GM19238 (cell line): ENCODE results near the gene CTSO.

ENCODE experiments used
- DNase-seq: peaks from one replicate; pipeline ENCODE4 v3.0.0; 2011; ENCODE audit warnings: low spot score; ENCODE audit not compliant: insufficient read length

Gene CTSO

GRCh38 chr4:155953151-155954117, at the start of gene CTSO:
Gene CTSO (minus strand): TSS chr4:155953866. CDS start chr4:155953847, 19 bp downstream.
- DNase-seq = peak; percentile 58

- no peak for DNase-seq
Observed at GRCh38 chr4:156000491-156000890, 46.8 kb upstream of the CTSO start.

- DNase-seq = no peak
Observed at GRCh38 chr4:155999725-156000124, 46.1 kb upstream of the CTSO start.

GRCh38 chr4:155995069-155995468, 41.4 kb upstream of the CTSO start:
- no peak for DNase-seq

GRCh38 chr4:155984106-155984797, 30.6 kb upstream of the CTSO start:
- no peak for DNase-seq

GRCh38 chr4:155982736-155983385, 29.2 kb upstream of the CTSO start:
- no peak for DNase-seq

- no peak for DNase-seq
Observed at GRCh38 chr4:155978810-155979209, 25.1 kb upstream of the CTSO start.

GRCh38 chr4:155975511-155975910, 21.8 kb upstream of the CTSO start:
- DNase-seq = no peak

- no peak for DNase-seq
Observed at GRCh38 chr4:155974996-155975395, 21.3 kb upstream of the CTSO start.

- peak; percentile 5 for DNase-seq
Observed at GRCh38 chr4:155974476-155974749, 20.7 kb upstream of the CTSO start.

GRCh38 chr4:155973639-155974475, 20.2 kb upstream of the CTSO start:
- no peak for DNase-seq

- DNase-seq = no peak
Observed at GRCh38 chr4:155972098-155972497, 18.4 kb upstream of the CTSO start.

GRCh38 chr4:155966731-155967395, 13.2 kb upstream of the CTSO start:
- DNase-seq = no peak

- no peak for DNase-seq
Observed at GRCh38 chr4:155966171-155966570, 12.5 kb upstream of the CTSO start.

GRCh38 chr4:155964016-155964891, 10.6 kb upstream of the CTSO start:
- DNase-seq = no peak

GRCh38 chr4:155962767-155963166, 9.1 kb upstream of the CTSO start:
- DNase-seq = no peak

- no peak for DNase-seq
Observed at GRCh38 chr4:155961575-155961974, 7.9 kb upstream of the CTSO start.

- no peak for DNase-seq
Observed at GRCh38 chr4:155960522-155960921, 6.9 kb upstream of the CTSO start.

GRCh38 chr4:155959417-155959816, 5.8 kb upstream of the CTSO start:
- DNase-seq = no peak

GRCh38 chr4:155956461-155956860, 2.8 kb upstream of the CTSO start:
- DNase-seq = no peak
